NCI-H2196 treated with DMSO at 0.1 percent for 48 hours (cell line): ENCODE measurements around the gene NGLY1.

Experiments
- DNase-seq: peaks from one replicate; lab custom pipeline; 2025; ENCODE audit not compliant: unreplicated experiment; lab: John Stamatoyannopoulos, UW

NGLY1 gene

DNA sequence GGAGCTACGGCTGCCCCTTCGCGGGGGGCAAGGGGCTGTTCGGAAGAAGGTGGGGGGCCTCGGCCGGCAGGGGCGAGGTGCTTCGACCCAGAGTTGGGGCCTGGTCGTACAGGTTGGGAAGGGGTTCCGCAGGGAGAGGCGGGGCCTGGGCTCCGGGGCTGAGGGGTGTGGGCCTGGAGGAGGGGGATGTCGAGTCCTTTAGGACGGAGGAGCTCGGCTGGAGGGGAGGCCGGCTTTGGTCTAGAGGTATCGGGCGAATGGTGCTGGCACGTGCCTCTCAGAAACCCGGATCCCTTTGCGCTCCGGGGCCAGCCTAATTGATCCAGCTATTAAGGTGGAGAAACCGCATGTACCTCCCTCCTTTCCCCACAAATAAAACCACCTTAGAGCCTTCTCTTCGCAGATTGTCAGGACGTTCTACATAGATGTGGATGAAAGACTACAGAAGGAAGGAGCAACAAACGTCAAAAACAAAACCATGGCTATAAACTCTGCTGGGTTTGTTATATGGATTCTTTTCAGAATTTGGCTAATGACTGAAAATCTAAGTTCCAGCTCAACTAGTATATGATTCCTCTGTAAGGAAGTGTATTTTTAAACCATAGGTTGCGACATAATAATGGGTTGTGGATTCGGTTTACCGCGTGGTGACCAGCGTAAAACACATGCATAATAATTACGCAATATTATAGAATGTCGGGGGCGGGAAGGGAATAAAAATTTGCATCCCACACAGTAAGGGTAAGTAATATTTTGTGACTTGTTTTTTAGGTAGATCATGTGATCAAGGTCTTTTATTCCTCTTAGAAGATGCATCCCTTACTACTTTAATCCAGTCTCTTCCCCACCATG is 644 bp upstream of the NGLY1 start:
- DNase-seq = no peak

GRCh38 chr3:25782636-25782937 is 656 bp downstream of the NGLY1 start:
- no peak for DNase-seq

DNA sequence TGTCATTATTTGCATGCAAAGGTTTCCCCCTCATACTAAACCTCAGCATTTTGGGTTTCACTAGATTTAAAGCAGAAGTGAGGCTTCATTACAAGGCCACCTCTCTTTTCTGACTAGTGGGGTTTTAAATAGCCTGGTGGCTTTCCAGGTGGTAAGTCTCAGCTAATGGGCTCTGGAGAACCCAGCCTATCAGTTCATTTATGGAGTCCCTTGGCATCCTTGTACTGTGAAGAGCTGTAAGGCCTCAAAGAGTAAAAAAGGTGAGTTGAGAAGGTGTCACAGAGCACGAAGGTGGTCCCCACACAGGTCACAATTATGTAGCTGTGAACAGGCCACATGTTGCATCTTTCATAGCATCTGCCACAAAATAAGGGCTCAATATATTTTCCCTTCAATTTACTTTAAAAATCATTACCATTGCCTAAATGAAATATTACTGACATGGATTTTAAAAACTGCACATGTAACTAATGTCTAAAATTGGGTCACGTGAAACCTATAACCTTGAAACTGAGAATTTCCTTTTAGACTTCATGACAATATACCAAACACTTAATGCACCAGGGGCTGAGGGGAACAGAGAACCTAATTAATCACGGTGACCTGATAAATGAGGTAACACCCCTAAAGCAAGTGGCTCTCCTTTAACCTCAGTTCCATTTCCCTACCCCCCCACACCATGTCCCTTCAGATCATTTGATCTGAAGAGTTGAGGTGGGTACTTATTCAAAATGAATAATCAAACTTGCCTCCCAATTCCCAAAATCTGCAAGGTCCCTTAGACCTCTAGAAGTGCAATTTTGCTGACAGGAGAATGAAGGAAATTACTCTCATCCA is 1.3 kb downstream of the NGLY1 start:
- DNase-seq = no peak

DNA sequence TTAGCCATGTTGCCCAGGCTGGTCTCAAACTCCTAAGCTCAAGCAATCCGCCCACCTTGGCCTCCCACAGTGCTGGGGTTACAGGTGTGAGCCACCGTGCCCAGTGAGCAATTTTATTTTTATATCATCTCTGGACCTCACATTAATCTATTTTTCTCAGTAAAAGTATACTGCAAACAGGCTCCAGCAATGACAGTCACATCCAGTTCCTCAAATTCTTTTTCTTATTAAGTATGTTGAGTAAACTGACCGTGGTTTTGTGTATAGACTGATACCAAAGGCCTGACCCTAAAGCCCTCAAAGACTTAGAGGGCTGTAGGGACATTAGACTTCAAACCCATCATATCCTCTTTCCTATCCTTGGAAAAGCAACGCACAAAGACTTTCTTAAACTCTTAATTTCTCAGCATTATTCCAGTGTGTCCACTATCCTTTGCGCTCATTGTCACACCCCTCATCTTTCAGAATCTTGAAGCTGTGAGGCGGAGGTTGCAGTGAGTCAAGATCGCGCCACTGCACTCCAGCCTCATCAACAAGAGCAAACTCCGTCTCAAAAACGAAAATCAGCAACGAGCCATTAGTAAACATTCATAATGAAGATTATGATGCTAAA is 2.0 kb downstream of the NGLY1 start:
- DNase-seq = no peak

- no peak for DNase-seq
Measured at GRCh38 chr3:25780618-25781017, 2.6 kb downstream of the NGLY1 start.

DNA sequence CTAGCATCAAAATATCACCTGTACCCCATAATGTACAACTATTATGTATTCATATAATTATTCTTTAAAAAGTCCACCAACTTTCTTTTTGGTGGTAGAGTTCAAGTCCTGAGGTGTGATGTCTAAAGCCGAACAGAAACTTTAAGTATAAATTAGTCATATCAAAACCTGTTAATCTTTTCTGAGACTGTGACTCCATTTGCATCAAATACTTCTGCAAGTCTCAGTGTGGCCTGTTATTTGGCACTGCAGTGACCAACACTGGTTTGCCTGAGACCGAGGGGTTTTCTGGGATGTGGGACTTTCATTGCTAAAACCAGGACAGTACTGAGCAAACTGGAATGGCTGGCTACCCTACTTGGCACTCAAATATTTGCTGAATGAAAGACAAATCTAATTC is 7.3 kb downstream of the NGLY1 start:
- DNase-seq = no peak

GRCh38 chr3:25768851-25769250 is 14.4 kb downstream of the NGLY1 start:
- DNase-seq = no peak

DNA sequence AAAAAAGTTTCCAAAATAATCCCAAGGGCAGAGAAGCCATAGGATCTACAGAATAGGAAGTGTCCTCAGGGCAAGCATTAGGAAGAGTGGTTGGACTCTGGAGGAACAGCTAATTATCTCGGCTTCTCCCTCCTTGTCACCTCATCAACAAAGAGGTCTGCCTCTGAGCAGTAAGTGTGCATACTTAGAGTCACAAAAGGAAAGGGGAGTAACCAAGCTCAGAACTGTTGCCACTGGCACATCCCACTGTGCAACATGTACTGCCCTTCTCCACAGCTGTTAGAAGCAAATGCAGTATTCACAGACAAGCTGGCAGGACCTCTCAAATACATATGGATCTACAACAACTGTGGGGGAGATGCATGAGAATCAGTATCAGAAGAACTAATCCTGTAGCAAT is 31.5 kb downstream of the NGLY1 start:
- DNase-seq = no peak

GRCh38 chr3:25751048-25751447 is 32.2 kb downstream of the NGLY1 start:
- DNase-seq = no peak

DNA sequence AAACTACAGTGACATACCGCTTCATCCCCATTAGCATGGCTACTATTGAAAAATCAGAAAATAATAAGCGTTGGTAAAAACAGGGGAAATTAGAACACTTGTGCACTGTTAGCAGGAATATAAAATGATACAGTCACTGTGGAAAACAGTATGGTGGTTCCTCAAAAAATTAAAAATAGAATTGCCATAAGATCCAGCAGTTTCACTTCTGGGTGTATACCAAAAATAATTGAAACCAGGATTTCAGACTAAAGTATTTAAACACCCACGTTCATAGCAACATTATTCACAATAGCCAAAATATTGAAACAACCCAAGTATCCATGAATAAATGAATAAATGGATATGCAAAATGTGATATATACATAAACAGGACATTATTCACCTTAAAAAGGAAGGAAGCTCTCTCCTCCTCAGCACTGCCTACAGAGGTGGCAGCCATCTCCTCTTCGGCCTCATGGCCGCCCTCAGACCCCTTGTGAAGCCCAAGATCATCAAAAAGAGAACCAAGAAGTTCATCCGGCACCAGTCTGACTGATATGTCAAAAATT is 34.1 kb downstream of the NGLY1 start:
- DNase-seq = no peak

- DNase-seq = no peak
Measured at GRCh38 chr3:25748189-25748588, 35.1 kb downstream of the NGLY1 start.

DNA sequence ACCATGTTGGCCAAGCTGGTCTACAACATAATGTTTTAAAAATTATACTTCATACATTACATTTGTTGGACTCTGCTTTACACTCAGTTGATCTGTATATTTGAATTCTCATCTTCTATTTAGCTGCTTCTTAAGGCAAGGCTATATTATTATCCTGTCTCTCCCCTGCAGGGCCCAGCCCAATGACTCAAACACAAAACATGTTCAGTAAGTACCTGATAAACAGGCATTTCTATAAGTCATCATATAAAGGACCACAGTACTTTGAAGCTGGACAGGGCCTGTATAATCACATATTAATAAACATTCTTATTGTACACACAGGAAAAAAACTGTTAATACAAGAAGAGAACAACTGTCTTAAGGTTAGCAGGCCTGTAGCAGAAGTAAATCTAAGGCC is 36.2 kb downstream of the NGLY1 start:
- DNase-seq = no peak

GRCh38 chr3:25744470-25744869 is 38.8 kb downstream of the NGLY1 start:
- DNase-seq = no peak

GRCh38 chr3:25728101-25728500 is 55.1 kb downstream of the NGLY1 start:
- DNase-seq = no peak

DNA sequence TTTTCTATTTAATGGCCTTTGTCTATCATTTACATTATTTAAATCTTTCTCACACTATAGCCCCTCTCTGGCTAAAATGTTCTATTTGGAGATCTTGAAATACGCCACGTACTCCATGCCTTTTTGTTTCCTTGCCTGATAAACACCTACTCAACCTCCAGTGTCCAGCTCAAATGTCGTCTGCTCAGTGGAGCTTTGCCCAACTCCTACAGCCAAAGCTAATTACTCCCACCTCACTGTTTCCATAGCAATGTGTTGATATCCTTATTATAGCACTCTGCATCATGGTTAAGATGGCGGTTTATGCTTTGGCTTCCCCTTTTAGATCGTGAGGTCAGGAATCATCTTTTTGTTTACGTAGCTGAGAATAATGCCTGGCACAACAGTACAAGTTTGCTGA is 55.9 kb downstream of the NGLY1 start:
- DNase-seq = no peak

- DNase-seq = no peak
Measured at GRCh38 chr3:25725810-25726209, 57.4 kb downstream of the NGLY1 start.

DNA sequence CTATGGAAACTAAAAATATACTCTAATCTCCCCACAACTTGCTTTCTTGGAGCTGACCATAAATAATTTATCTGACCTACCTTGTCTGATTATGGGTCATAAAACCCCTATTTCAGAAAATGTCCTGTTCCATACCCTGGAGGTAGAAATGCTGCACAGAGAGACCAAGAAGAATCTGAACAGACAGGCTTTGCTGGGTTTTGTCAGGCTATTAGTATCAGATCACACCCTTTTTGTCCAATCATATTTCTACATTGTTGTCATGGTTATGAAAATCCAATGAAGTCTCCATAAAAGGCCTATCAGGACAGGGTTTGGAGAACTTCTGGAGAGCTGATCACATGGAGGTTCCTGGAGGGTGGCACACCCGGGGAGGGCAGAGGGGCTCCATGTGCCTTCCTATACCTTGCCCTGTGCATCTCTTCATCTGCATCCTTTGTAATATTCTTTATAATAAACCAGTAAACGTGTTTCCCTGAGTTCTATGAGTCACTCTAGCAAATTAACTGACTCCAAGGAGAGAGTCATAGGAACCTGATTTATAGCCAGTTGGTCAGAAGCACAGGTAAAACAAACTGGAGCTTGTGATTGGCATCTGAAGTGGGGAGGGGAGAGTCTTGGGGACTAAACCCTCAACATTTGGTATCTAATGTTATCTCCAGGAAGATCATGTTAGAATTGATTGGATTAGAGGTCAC is 58.1 kb downstream of the NGLY1 start:
- no peak for DNase-seq

GRCh38 chr3:25723802-25724201 is 59.4 kb downstream of the NGLY1 start:
- no peak for DNase-seq

DNA sequence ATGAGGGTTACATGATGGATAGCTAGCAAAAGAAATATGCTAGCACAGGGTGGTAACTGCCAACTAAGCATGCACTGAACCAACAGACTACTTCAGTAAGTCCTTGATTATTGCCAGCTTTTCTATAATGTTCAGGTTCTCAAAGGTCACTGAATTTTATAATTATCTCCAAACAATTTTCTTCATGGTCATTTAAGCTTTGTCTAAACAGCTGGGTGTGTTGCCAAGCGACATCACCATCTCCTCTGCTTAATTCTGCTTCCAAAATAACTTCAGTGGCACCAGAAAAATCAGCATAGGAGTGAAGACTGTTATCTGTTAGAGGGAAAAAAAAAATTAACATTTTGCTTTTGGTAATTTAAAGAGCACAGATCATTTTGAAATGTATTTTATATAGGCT is 63.9 kb downstream of the NGLY1 start:
- DNase-seq = no peak

DNA sequence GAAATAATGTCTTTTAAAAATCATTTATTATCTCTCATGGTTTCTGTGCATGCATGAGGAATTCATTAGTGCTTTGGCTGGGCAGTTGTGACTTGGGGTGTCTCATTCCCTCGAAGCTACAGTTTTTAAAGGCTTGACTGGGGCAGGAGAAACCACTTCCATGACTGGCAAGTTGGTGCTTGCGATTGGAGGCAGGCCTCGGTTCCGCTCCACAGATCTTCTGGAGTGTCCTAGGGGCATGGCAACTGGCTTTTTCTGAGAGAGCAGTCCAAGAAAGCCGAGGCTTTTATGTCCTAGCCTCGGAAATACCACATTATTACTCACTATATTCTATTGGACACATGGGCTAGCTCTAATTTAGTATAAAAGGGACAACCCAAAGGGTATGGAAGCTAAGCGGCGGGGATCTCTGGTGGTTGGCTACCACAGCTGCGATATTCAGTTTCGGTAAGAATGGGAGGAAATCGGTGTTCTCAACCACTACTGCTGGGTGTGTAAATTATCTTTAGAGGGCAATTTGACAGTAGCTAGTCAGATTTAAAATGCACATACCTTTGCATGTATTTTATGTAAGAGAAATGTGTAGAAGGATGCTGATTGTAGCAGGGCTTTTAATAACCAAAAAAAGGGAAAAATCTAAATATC is 69.8 kb downstream of the NGLY1 start:
- DNase-seq = no peak

DNA sequence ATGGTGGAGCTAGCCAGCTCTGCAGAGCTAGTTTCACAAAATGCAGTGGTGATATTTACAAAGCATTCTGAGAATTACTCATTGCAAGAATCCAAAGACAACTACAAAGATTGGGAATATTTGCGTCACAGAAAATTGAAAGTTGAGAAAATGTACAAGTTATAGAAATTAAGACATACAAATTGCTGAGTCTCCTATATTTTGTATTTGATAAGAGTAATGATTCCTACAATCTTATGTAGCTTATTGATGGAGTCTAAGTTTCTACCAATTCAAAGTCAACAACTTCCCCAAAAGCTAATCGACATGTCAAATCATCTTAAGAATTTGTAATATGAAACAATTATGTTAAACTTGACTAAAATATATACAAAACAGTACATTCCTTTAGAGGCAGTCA is 72.2 kb downstream of the NGLY1 start:
- no peak for DNase-seq
